ENCODE data around the gene PCSK7. TPM values are rescaled to one million over a fixed set of nuclear protein-coding genes. Genes with fewer than 3 reads are reported as not detected.

PCSK7 gene
- total and polyA plus RNA-seq, 2 of the 8 experiments (the other 6 are each of a cell fraction or from before 2014, with no cell fraction given), result 23.4 to 38.5 TPM

GRCh38 chr11:117219995-117220394 is 11.9 kb downstream of the PCSK7 start (continued):
- no peak for TF ChIP-seq CHD7 (IDR thresholded peaks at IDR 0.05; ENCODE audit: insufficient replicate concordance, low read length)
- no peak for TF ChIP-seq SUZ12 (IDR thresholded peaks at IDR 0.05; ENCODE audit: low read length)
- TF ChIP-seq JUN (IDR thresholded peaks at IDR 0.05; ENCODE audit: low read depth, low read length), result no peak
- TF ChIP-seq BRCA1 (IDR thresholded peaks at IDR 0.05; ENCODE audit: low read depth, low read length), result no peak
- no peak for TF ChIP-seq HDAC6 (IDR thresholded peaks at IDR 0.05; ENCODE audit: low read depth, low read length)
- no peak for TF ChIP-seq GTF2F1 (IDR thresholded peaks at IDR 0.05; ENCODE audit: borderline replicate concordance, low read depth, low read length)
- TF ChIP-seq ATF3 (IDR thresholded peaks at IDR 0.05; ENCODE audit: insufficient read depth, low read depth, low read length), result no peak
- TF ChIP-seq E2F6 (IDR thresholded peaks at IDR 0.05), result no peak
- TF ChIP-seq MAFK (IDR thresholded peaks at IDR 0.05; ENCODE audit: low read depth, low read length), result no peak
- TF ChIP-seq JUND (IDR thresholded peaks at IDR 0.05; ENCODE audit: low read length), result no peak
- no peak for TF ChIP-seq POU5F1 (IDR thresholded peaks at IDR 0.05; ENCODE audit: low read depth, low read length)

Measured in H1 (cell line).